Stimulated activated CD8-positive, alpha-beta memory T cell treated with anti-CD3 and anti-CD28 coated beads, Interleukin-7, amount 100 ng/mL, for 24 hours (primary cell): Measurements from ENCODE around the gene ARF5.

ENCODE experiments used
- DNase-seq: peaks from one replicate; pipeline ENCODE4 v3.0.0-alpha.2; 2020; ENCODE audit warnings: low read depth

ARF5 gene

GRCh38 chr7:127635659-127636285, 47.6 kb downstream of the ARF5 start:
- DNase-seq: no peak

- DNase-seq: no peak
Observed at GRCh38 chr7:127638197-127638596, 50.0 kb downstream of the ARF5 start.
